Measurements from ENCODE around the gene CLSTN2.

Gene CLSTN2

GRCh38 chr3:140311428-140311827 lies 376.4 kb downstream of the CLSTN2 start:
- H3K79me2 ChIP-seq (ENCODE audit: low read length): no peaks in the 10 kb centered on the region
- no peaks in the 10 kb centered on the region for H3F3A ChIP-seq (ENCODE audit: insufficient read depth, low read length)
- no peak overlapping the region for H2AFZ ChIP-seq (ENCODE audit: low read length)
- H3K27me3 ChIP-seq (replicated peaks; ENCODE audit: insufficient read depth, low read length): no peaks in the 10 kb centered on the region
- no peak overlapping the region for H3K27ac ChIP-seq (ENCODE audit: low read length)
- no peak for DNase-seq
- H3K9me3 ChIP-seq (replicated peaks; ENCODE audit: insufficient read depth, low read length): no peaks in the 10 kb centered on the region
- no peak overlapping the region for H3K4me2 ChIP-seq (ENCODE audit: low read depth, low read length)
- H3K9me2 ChIP-seq (replicated peaks; ENCODE audit: insufficient read depth, low read length): no peaks in the 10 kb centered on the region
- no peaks in the 10 kb centered on the region for H3K4me1 ChIP-seq (ENCODE audit: low read length)
- no peak overlapping the region for H3K9ac ChIP-seq (ENCODE audit: low read length)
- H3K36me3 ChIP-seq (replicated peaks; ENCODE audit: insufficient read depth, low read length): no peaks in the 10 kb centered on the region
- no peak overlapping the region for H3K4me3 ChIP-seq (ENCODE audit: low read length)
- no peak for TF ChIP-seq CTCF (IDR thresholded peaks at IDR 0.05; ENCODE audit: low read length)
- TF ChIP-seq EZH2 (optimal IDR thresholded peaks at IDR 0.05; ENCODE audit: low read depth, low read length): no peak
- TF ChIP-seq EZH2phosphoT487 (IDR thresholded peaks at IDR 0.05; ENCODE audit: low read length): no peak
- H4K20me1 ChIP-seq (ENCODE audit: insufficient read depth, low read length): no peaks in the 10 kb centered on the region

GRCh38 chr3:140315955-140316354 lies 381.0 kb downstream of the CLSTN2 start:
- no peak for TF ChIP-seq CTCF (IDR thresholded peaks at IDR 0.05; ENCODE audit: low read length)
- TF ChIP-seq EZH2phosphoT487 (IDR thresholded peaks at IDR 0.05; ENCODE audit: low read length): no peak
- TF ChIP-seq EZH2 (optimal IDR thresholded peaks at IDR 0.05; ENCODE audit: low read depth, low read length): no peak
- H2AFZ ChIP-seq (ENCODE audit: low read length): no peak overlapping the region
- H3K27ac ChIP-seq (ENCODE audit: low read length): no peak overlapping the region
- DNase-seq: no peak
- H3K9me3 ChIP-seq (replicated peaks; ENCODE audit: insufficient read depth, low read length): no peaks in the 10 kb centered on the region
- no peak overlapping the region for H3K4me3 ChIP-seq (ENCODE audit: low read length)
- no peaks in the 10 kb centered on the region for H3F3A ChIP-seq (ENCODE audit: insufficient read depth, low read length)
- no peaks in the 10 kb centered on the region for H3K36me3 ChIP-seq (replicated peaks; ENCODE audit: insufficient read depth, low read length)
- no peak overlapping the region for H3K4me2 ChIP-seq (ENCODE audit: low read depth, low read length)
- H3K9me2 ChIP-seq (replicated peaks; ENCODE audit: insufficient read depth, low read length): no peaks in the 10 kb centered on the region
- no peak overlapping the region for H3K9ac ChIP-seq (ENCODE audit: low read length)
- no peaks in the 10 kb centered on the region for H4K20me1 ChIP-seq (ENCODE audit: insufficient read depth, low read length)
- no peaks in the 10 kb centered on the region for H3K79me2 ChIP-seq (ENCODE audit: low read length)
- H3K4me1 ChIP-seq (ENCODE audit: low read length): no peaks in the 10 kb centered on the region
- no peaks in the 10 kb centered on the region for H3K27me3 ChIP-seq (replicated peaks; ENCODE audit: insufficient read depth, low read length)

GRCh38 chr3:140316466-140316865 lies 381.5 kb downstream of the CLSTN2 start:
- Histone ChIP-seq H3K27ac (ENCODE audit: low read length) (no peak overlapping the region), H3F3A (ENCODE audit: insufficient read depth, low read length) (no peaks in the 10 kb centered on the region), H3K36me3 (replicated peaks; ENCODE audit: insufficient read depth, low read length) (no peaks in the 10 kb centered on the region), H3K79me2 (ENCODE audit: low read length) (no peaks in the 10 kb centered on the region), H3K9me3 (replicated peaks; ENCODE audit: insufficient read depth, low read length) (no peaks in the 10 kb centered on the region), H3K4me1 (ENCODE audit: low read length) (no peaks in the 10 kb centered on the region), H3K4me2 (ENCODE audit: low read depth, low read length) (no peak overlapping the region), H3K27me3 (replicated peaks; ENCODE audit: insufficient read depth, low read length) (no peaks in the 10 kb centered on the region), H3K9me2 (replicated peaks; ENCODE audit: insufficient read depth, low read length) (no peaks in the 10 kb centered on the region), H3K4me3 (ENCODE audit: low read length) (no peak overlapping the region), H3K9ac (ENCODE audit: low read length) (no peak overlapping the region), H2AFZ (ENCODE audit: low read length) (no peak overlapping the region), H4K20me1 (ENCODE audit: insufficient read depth, low read length) (no peaks in the 10 kb centered on the region)
- no peak for TF ChIP-seq CTCF (IDR thresholded peaks at IDR 0.05; ENCODE audit: low read length)
- no peak for TF ChIP-seq EZH2phosphoT487 (IDR thresholded peaks at IDR 0.05; ENCODE audit: low read length)
- TF ChIP-seq EZH2 (optimal IDR thresholded peaks at IDR 0.05; ENCODE audit: low read depth, low read length): no peak
- no peak for DNase-seq

Measured in MM.1S (cell line).